GM23338 (cell line): Measurements from ENCODE around the gene ARL15. TPM values are rescaled to one million over a fixed set of nuclear protein-coding genes. Genes with fewer than 3 reads are reported as not detected.

Source experiments
- ATAC-seq: fragments of 200-7000 bp; cut with Tn5 transposase; 3 replicates; pipeline ENCODE4 v1.9.1; 2020
- DNase-seq: peaks from one replicate; pipeline ENCODE4 v3.0.0-alpha.2; 2015; ENCODE audit warnings: low spot score
- H2AFZ ChIP-seq: fragments of 200-600 bp; sonication (generic); 2 replicates; pipeline ENCODE4 v1.8.0; 2016; ENCODE audit warnings: antibody characterized with exemption, mild to moderate bottlenecking, moderate library complexity
- H3F3A ChIP-seq: fragments of 200-600 bp; sonication (generic); replicated peaks from 2 replicates; pipeline ENCODE4 v1.8.0; 2017; ENCODE audit warnings: antibody characterized with exemption, mixed run types, low read depth
- H3K27ac ChIP-seq: fragments of 200-600 bp; sonication (generic); 2 replicates; pipeline ENCODE4 v1.6.1; 2016; ENCODE audit warnings: low read depth
- H3K27me3 ChIP-seq: fragments of 200-600 bp; sonication (generic); 2 replicates; pipeline ENCODE4 v1.8.0; 2016; ENCODE audit warnings: mild to moderate bottlenecking, mixed run types, moderate library complexity; ENCODE audit not compliant: insufficient read depth
- H3K36me3 ChIP-seq: fragments of 200-600 bp; sonication (generic); 2 replicates; pipeline ENCODE4 v1.8.0; 2016; ENCODE audit warnings: mild to moderate bottlenecking; ENCODE audit not compliant: insufficient read depth
- H3K4me1 ChIP-seq: fragments of 200-600 bp; sonication (generic); 2 replicates; pipeline ENCODE4 v1.8.0; 2016; ENCODE audit warnings: mild to moderate bottlenecking, moderate library complexity; ENCODE audit not compliant: insufficient read depth
- H3K4me2 ChIP-seq: fragments of 200-600 bp; sonication (generic); 2 replicates; pipeline ENCODE4 v1.7.1; 2017; ENCODE audit warnings: mixed run types
- H3K4me3 ChIP-seq: fragments of 200-600 bp; sonication (generic); 2 replicates; pipeline ENCODE4 v1.6.1; 2016; ENCODE audit warnings: mixed run types
- H3K79me2 ChIP-seq: fragments of 200-600 bp; sonication (generic); replicated peaks from 2 replicates; pipeline ENCODE4 v1.8.0; 2017; ENCODE audit warnings: mild to moderate bottlenecking; ENCODE audit not compliant: insufficient read depth
- H3K9me2 ChIP-seq: fragments of 200-600 bp; sonication (generic); 2 replicates; pipeline ENCODE4 v1.8.0; 2017; ENCODE audit not compliant: insufficient read depth
- H4K20me1 ChIP-seq: fragments of 200-600 bp; sonication (generic); replicated peaks from 2 replicates; pipeline ENCODE4 v1.8.0; 2017; ENCODE audit warnings: mild to moderate bottlenecking; ENCODE audit not compliant: insufficient read depth
- H3K27ac Mint-ChIP-seq: 2 replicates; pipeline ENCODE4 v1.8.0; 2020; ENCODE audit warnings: inconsistent platforms, mild to moderate bottlenecking, moderate library complexity, mixed read lengths
- H3K27me3 Mint-ChIP-seq: 3 replicates; pipeline ENCODE4 v1.8.0; 2022; ENCODE audit warnings: low read depth, mild to moderate bottlenecking, moderate library complexity, mixed read lengths, inconsistent platforms; ENCODE audit not compliant: insufficient read depth, poor library complexity
- H3K36me3 Mint-ChIP-seq: 3 replicates; pipeline ENCODE4 v1.8.0; 2021; ENCODE audit warnings: low read depth, mild to moderate bottlenecking, inconsistent platforms, moderate library complexity, mixed read lengths
- H3K4me1 Mint-ChIP-seq: 3 replicates; pipeline ENCODE4 v1.8.0; 2020; ENCODE audit warnings: mild to moderate bottlenecking, inconsistent platforms, mixed read lengths
- H3K4me3 Mint-ChIP-seq: 3 replicates; pipeline ENCODE4 v1.8.0; 2021; ENCODE audit warnings: moderate library complexity, mild to moderate bottlenecking, inconsistent platforms, mixed read lengths
- H3K9me3 Mint-ChIP-seq: 3 replicates; pipeline ENCODE4 v1.8.0; 2020; ENCODE audit warnings: moderate library complexity, mild to moderate bottlenecking, inconsistent platforms, mixed read lengths
- CREB1 ChIP-seq: fragments of 250-450 bp; sonication (Bioruptor Pico); IDR thresholded peaks from 2 replicates; pipeline ENCODE4 v1.5.0; 2020; ENCODE audit warnings: low read depth, mild to moderate bottlenecking, moderate library complexity
- CTCF ChIP-seq, 2 experiments: fragments of 200-600 bp in 1 of 2; sonication (generic) in 1 of 2; conservative IDR thresholded peaks; 2 replicates each; pipeline versions ENCODE4 v1.5.1 to v1.6.1; 2016 to 2017; ENCODE audit warnings: antibody characterized with exemption in 2 of 2, low read depth in 2 of 2, mild to moderate bottlenecking in 2 of 2, moderate library complexity in 1 of 2
- ETS1 ChIP-seq: IDR thresholded peaks from 2 replicates; pipeline ENCODE4 v1.6.1; 2016; ENCODE audit warnings: antibody characterized with exemption
- EZH2 ChIP-seq: fragments of 200-600 bp; sonication (generic); IDR thresholded peaks from one replicate; pipeline ENCODE4 v1.8.0; 2017; ENCODE audit warnings: antibody characterized with exemption, mild to moderate bottlenecking, low read depth; ENCODE audit not compliant: unreplicated experiment
- EZH2phosphoT487 ChIP-seq: fragments of 200-600 bp; sonication (generic); IDR thresholded peaks from one replicate; pipeline ENCODE4 v1.8.1; 2018; ENCODE audit warnings: antibody characterized with exemption; ENCODE audit not compliant: unreplicated experiment
- JUNB ChIP-seq: IDR thresholded peaks from one replicate; pipeline ENCODE4 v1.6.1; 2016; ENCODE audit warnings: antibody characterized with exemption; ENCODE audit not compliant: unreplicated experiment
- NANOG ChIP-seq: IDR thresholded peaks from 2 replicates; pipeline ENCODE4 v1.6.1; 2016; ENCODE audit warnings: antibody characterized with exemption, borderline replicate concordance
- POLR2AphosphoS5 ChIP-seq: IDR thresholded peaks from 2 replicates; pipeline ENCODE4 v1.6.1; 2016; ENCODE audit warnings: antibody characterized with exemption, low read depth
- REST ChIP-seq: IDR thresholded peaks from one replicate; pipeline ENCODE4 v1.6.1; 2018; ENCODE audit warnings: antibody characterized with exemption; ENCODE audit not compliant: unreplicated experiment
- STAT1 ChIP-seq: IDR thresholded peaks from one replicate; pipeline ENCODE4 v1.6.1; 2016; ENCODE audit warnings: antibody characterized with exemption; ENCODE audit not compliant: unreplicated experiment
- ZNF114 ChIP-seq: fragments of 250-450 bp; sonication (Bioruptor Pico); IDR thresholded peaks from 2 replicates; pipeline ENCODE4 v1.5.0; 2020; ENCODE audit warnings: mild to moderate bottlenecking, moderate library complexity
- ZNF331 ChIP-seq: fragments of 250-450 bp; sonication (Bioruptor Pico); IDR thresholded peaks from 2 replicates; pipeline ENCODE4 v1.5.0; 2020; ENCODE audit warnings: low read depth, mild to moderate bottlenecking, moderate library complexity
- ZNF462 ChIP-seq: fragments of 250-450 bp; sonication (Bioruptor Pico); IDR thresholded peaks from 2 replicates; pipeline ENCODE4 v1.5.0; 2020; ENCODE audit warnings: mild to moderate bottlenecking, moderate library complexity
- polyA plus RNA-seq: library from polyadenylated mRNA; unstranded; fragments of >200 nt; fragmentation: Nextera tagmentation; extraction: Ambion mirVana; gene quantifications from 2 replicates; pipeline ENCODE4 v1.2.1, GENCODE V29; 2016
- total RNA-seq: library from RNA; depleted of rRNA; stranded (reverse); fragments of >200 nt; shearing (Covaris generic); gene quantifications from 2 replicates; pipeline ENCODE4 v1.2.3, GENCODE V29; 2014

The ARL15 gene
- total and polyA plus RNA-seq, 2 experiments from 2014 or later, result 13.0 to 54.0 TPM

- no peak overlapping the region for H3K4me2 ChIP-seq
- no peaks in the 10 kb centered on the region; the same call in 1 of the 3 replicates for H3K9me3 Mint-ChIP-seq
- TF ChIP-seq EZH2phosphoT487 (no peak), POLR2AphosphoS5 (no peak), CTCF (conservative IDR thresholded peaks at IDR 0.05; ENCODE audit: low read depth in 2 of 2) (no peak), JUNB (no peak), STAT1 (no peak), ETS1 (no peak), REST (no peak), ZNF462 (CRISPR knock-in tag) (no peak), CREB1 (no peak), ZNF114 (CRISPR knock-in tag) (no peak), NANOG (no peak), EZH2 (no peak), ZNF331 (no peak)
- DNase-seq, result no peak
- H3F3A ChIP-seq, result no peaks in the 10 kb centered on the region
- H3K4me1 Mint-ChIP-seq, result peaks cover 20% of the 10 kb centered on the region
- H3K27me3 ChIP-seq, result no peaks in the 10 kb centered on the region
- peaks cover 3% of the 10 kb centered on the region for H3K36me3 Mint-ChIP-seq
- ATAC-seq, result no peak
- no peaks in the 10 kb centered on the region for H4K20me1 ChIP-seq
- H3K27me3 Mint-ChIP-seq, result peaks cover 1% of the 10 kb centered on the region
- H3K27ac Mint-ChIP-seq, result no peak overlapping the region
- H3K4me3 ChIP-seq, result no peak overlapping the region
- no peak overlapping the region for H3K27ac ChIP-seq
- peaks cover 11% of the 10 kb centered on the region for H3K4me1 ChIP-seq
- no peak overlapping the region for H2AFZ ChIP-seq
- H3K79me2 ChIP-seq, result peaks cover 33% of the 10 kb centered on the region
- no peaks in the 10 kb centered on the region for H3K36me3 ChIP-seq
- H3K4me3 Mint-ChIP-seq, result no peak overlapping the region
- H3K9me2 ChIP-seq, result peaks cover 5% of the 10 kb centered on the region
Observed at GRCh38 chr5:54276048-54276447, 34.3 kb downstream of the ARL15 start.
